Endothelial cell of umbilical vein (primary cell): ENCODE results near the gene CARD19. TPM values are rescaled to one million over a fixed set of nuclear protein-coding genes. Genes with fewer than 3 reads are reported as not detected.

ENCODE experiments used
- BruUV-seq: library from RNA; stranded (reverse); fragments of 400-500 nt; replicated peaks from 2 replicates; lab custom pipeline; 2021; lab: Mats Ljungman, UMichigan
- CTCF ChIA-PET: fragments of 300-600, 350-600 bp; sonication (Branson Sonifier 250); formaldehyde crosslinking; loops from one replicate; lab custom pipeline; 2021; ENCODE audit warnings: antibody characterized with exemption, inconsistent platforms; lab: Charles Lee
- POLR2A ChIA-PET: fragments of 300-600, 350-600 bp; sonication (Branson Sonifier 250); formaldehyde crosslinking; loops from one replicate; lab custom pipeline; 2021; ENCODE audit warnings: antibody characterized with exemption, inconsistent platforms; lab: Charles Lee
- DNase-seq: peaks from one replicate; pipeline ENCODE4 v3.0.0-alpha.2; 2011; ENCODE audit warnings: low read depth, low spot score
- FAIRE-seq: peaks from 2 replicates; lab custom pipeline; 2011; peaks lifted over from hg19 to GRCh38; lab: Jason Lieb, UNC
- H2AFZ ChIP-seq: 2 replicates; pipeline ENCODE4 v1.6.0; 2012; ENCODE audit warnings: low read depth, low read length, control low read depth, inconsistent platforms
- H3K27ac ChIP-seq: 2 replicates; pipeline ENCODE4 v1.5.1; 2011; ENCODE audit warnings: low read depth, mild to moderate bottlenecking, control low read depth, low read length, moderate library complexity; ENCODE audit not compliant: insufficient read depth
- H3K27me3 ChIP-seq, 2 experiments: 2 replicates each; pipeline versions ENCODE4 v1.6.0 to v1.6.1; 2011; ENCODE audit warnings: low read length in 2 of 2, mixed read lengths in 1 of 2; ENCODE audit not compliant: control insufficient read depth in 2 of 2, insufficient read depth in 2 of 2
- H3K36me3 ChIP-seq, 2 experiments: 2 replicates in 1 of 2; 3 replicates in 1 of 2; pipeline ENCODE4 v1.5.1; 2011; ENCODE audit warnings: low read length in 2 of 2, mild to moderate bottlenecking in 1 of 2, moderate library complexity in 1 of 2; ENCODE audit not compliant: control insufficient read depth in 2 of 2, insufficient read depth in 2 of 2; ENCODE audit errors: extremely low read depth in 1 of 2
- H3K4me1 ChIP-seq: 3 replicates; pipeline ENCODE4 v1.5.1; 2011; ENCODE audit warnings: mild to moderate bottlenecking, low read length; ENCODE audit not compliant: control insufficient read depth, insufficient read depth; ENCODE audit errors: extremely low read depth
- H3K4me2 ChIP-seq: 2 replicates; pipeline ENCODE4 v1.6.1; 2011; ENCODE audit warnings: low read length, control low read depth, mixed read lengths; ENCODE audit not compliant: insufficient read depth
- H3K4me3 ChIP-seq, 3 experiments: fragments of 200-600 bp in 1 of 3; sonication (generic), shearing (Covaris generic) in 1 of 3; replicated peaks in 1 of 3; 2 replicates each; pipeline ENCODE4 v1.5.1; 2011 to 2016; ENCODE audit warnings: control low read depth in 3 of 3, low read length in 3 of 3, mild to moderate bottlenecking in 2 of 3, inconsistent platforms in 1 of 3, low read depth in 1 of 3, moderate library complexity in 1 of 3; ENCODE audit not compliant: insufficient read depth in 1 of 3
- H3K79me2 ChIP-seq: 2 replicates; pipeline ENCODE4 v1.6.0; 2012; ENCODE audit warnings: low read length, inconsistent platforms; ENCODE audit not compliant: control insufficient read depth, insufficient read depth
- H3K9ac ChIP-seq: replicated peaks from 2 replicates; pipeline ENCODE3; 2011; ENCODE audit warnings: low read length, control low read depth; ENCODE audit not compliant: insufficient read depth; ENCODE audit errors: extremely low read depth
- H3K9me1 ChIP-seq: replicated peaks from 3 replicates; pipeline ENCODE4 v1.6.0; 2011; ENCODE audit warnings: mild to moderate bottlenecking, low read length; ENCODE audit not compliant: control insufficient read depth, insufficient read depth; ENCODE audit errors: extremely low read depth
- H3K9me3 ChIP-seq: replicated peaks from 2 replicates; pipeline ENCODE4 v1.5.1; 2012; ENCODE audit warnings: low read length, inconsistent platforms; ENCODE audit not compliant: control insufficient read depth, insufficient read depth
- H4K20me1 ChIP-seq: replicated peaks from 2 replicates; pipeline ENCODE3; 2011; ENCODE audit warnings: mild to moderate bottlenecking, low read length; ENCODE audit not compliant: control insufficient read depth, insufficient read depth; ENCODE audit errors: extremely low read depth
- EZH2 ChIP-seq: IDR thresholded peaks from 2 replicates; pipeline ENCODE4 v1.6.1; 2012; ENCODE audit warnings: borderline replicate concordance, low read depth, mild to moderate bottlenecking, moderate library complexity, low read length, inconsistent platforms; ENCODE audit not compliant: severe bottlenecking
- FOS ChIP-seq: IDR thresholded peaks from 2 replicates; pipeline ENCODE4 v1.6.1; 2011; ENCODE audit warnings: mild to moderate bottlenecking, low read length, moderate library complexity, borderline replicate concordance; ENCODE audit not compliant: insufficient read depth
- GATA2 ChIP-seq: IDR thresholded peaks from 2 replicates; pipeline ENCODE4 v1.7.0; 2011; ENCODE audit warnings: low read depth, mild to moderate bottlenecking, moderate library complexity, mixed read lengths, low read length; ENCODE audit not compliant: insufficient read length, insufficient read depth
- JUN ChIP-seq: IDR thresholded peaks from 2 replicates; pipeline ENCODE4 v1.6.1; 2011; ENCODE audit warnings: borderline replicate concordance, low read depth; ENCODE audit not compliant: insufficient read length, insufficient read depth
- MYC ChIP-seq: IDR thresholded peaks from one replicate; pipeline ENCODE4 v1.6.1; 2011; ENCODE audit warnings: mild to moderate bottlenecking, low read depth, low read length
- POLR2A ChIP-seq: IDR thresholded peaks from 2 replicates; pipeline ENCODE4 v1.6.1; 2012; ENCODE audit warnings: low read depth, mild to moderate bottlenecking, control low read depth, low read length
- POLR2AphosphoS5 ChIP-seq: IDR thresholded peaks from 2 replicates; pipeline ENCODE4 v1.6.1; 2012; ENCODE audit warnings: low read depth, mild to moderate bottlenecking, control low read depth, low read length, moderate library complexity; ENCODE audit not compliant: insufficient read depth
- dilution Hi-C: fragments of 300-500 bp; cut with MboI; formaldehyde crosslinking; loops from one replicate; pipeline ENCODE4 v1.15.0; 2019; ENCODE audit warnings: low sequenced_read_pairs; ENCODE audit not compliant: extremely low pct_ligation_motif_present
- intact Hi-C: fragments of 100-400 bp; cut with micrococcal nuclease; formaldehyde crosslinking; loops from one replicate; pipeline ENCODE4 v1.10.0; 2022
- polyA plus RNA-seq, 4 experiments: library from polyadenylated mRNA; depleted of rRNA in 3 of 4; stranded (reverse) in 3 of 4; unstranded in 1 of 4; fragments of >200 nt; gene quantifications; 2 replicates each; pipeline versions ENCODE4 v1.2.1 to v1.2.3, GENCODE V29; 2011 to 2012; ENCODE audit warnings: missing spikeins in 1 of 4
- total RNA-seq: library from RNA; stranded (reverse); gene quantifications from 2 replicates; pipeline ENCODE4 v1.2.3, GENCODE V29; 2021
- TF ChIP-seq, protein P1 (sequence below), 2 donors: IDR thresholded peaks; 1 replicate in 1 of 2; 2 replicates in 1 of 2; pipeline ENCODE4 v1.5.1; 2011; ENCODE audit warnings: low read length in 2 of 2, mild to moderate bottlenecking in 2 of 2, moderate library complexity in 2 of 2, control low read depth in 1 of 2, inconsistent platforms in 1 of 2, low read depth in 1 of 2; ENCODE audit not compliant: insufficient read depth in 1 of 2; ENCODE audit errors: extremely low read depth in 1 of 2
- TF ChIP-seq, protein P2 (sequence below): IDR thresholded peaks from 2 replicates; pipeline ENCODE4 v1.6.1; 2011; ENCODE audit not compliant: insufficient read depth, insufficient read length

The CARD19 gene
- total and polyA plus RNA-seq, 2 donors (not counting 3 experiments of a cell fraction or from before 2014, with no cell fraction given), result 45.7 to 148 TPM

DNA sequence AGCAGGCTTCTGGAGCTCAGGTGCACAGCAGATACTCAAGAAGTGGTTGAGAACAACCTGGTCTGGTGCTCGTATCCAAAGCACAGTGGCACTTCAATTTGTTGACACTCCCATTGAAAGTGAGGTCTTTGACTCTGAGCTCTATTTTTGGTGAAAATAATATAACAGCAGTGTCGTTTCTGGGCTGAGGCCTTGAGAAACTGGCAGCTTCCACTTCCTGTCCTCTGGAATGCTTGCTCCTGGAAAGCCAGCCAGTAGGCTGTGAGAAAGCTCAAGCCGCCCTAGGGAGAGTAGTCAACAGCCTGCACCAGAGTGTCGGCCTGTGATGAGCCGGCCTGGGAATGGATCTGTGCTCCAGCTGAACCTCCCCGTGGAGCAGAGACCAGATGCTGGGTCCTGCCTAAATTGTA is 44.3 kb upstream of the CARD19 start:
- H2AFZ ChIP-seq, result no peak overlapping the region
- H3K36me3 ChIP-seq, result no peaks in the 10 kb centered on the region
- H3K27ac ChIP-seq, result no peak overlapping the region
- no peak overlapping the region for H3K9ac ChIP-seq
- dilution Hi-C loops, result no loop called here
- H3K9me3 ChIP-seq, result no peaks in the 10 kb centered on the region
- no peaks in the 10 kb centered on the region for H4K20me1 ChIP-seq
- ChIA-PET CTCF (interaction anchor here (0.8 to 1.2 kb wide), 2 partner anchors 15 to 91 kb away, joined by 3 read pairs; no protein-coding TSS in a partner anchor), POLR2A (no interaction called here)
- no peak for DNase-seq
- no peak overlapping the region for H3K4me3 ChIP-seq
- H3K79me2 ChIP-seq, result no peaks in the 10 kb centered on the region
- no peaks in the 10 kb centered on the region for H3K27me3 ChIP-seq
- BruUV-seq, result no TSS peak
- H3K4me1 ChIP-seq, result no peaks in the 10 kb centered on the region
- no peak overlapping the region for H3K4me2 ChIP-seq
- no peak for FAIRE-seq
- no peaks in the 10 kb centered on the region for H3K9me1 ChIP-seq
- TF ChIP-seq GATA2 (no peak), FOS (no peak), POLR2A (no peak), POLR2AphosphoS5 (no peak), EZH2 (no peak), JUN (no peak), MYC (no peak)
- TF ChIP-seq, protein P1, sequence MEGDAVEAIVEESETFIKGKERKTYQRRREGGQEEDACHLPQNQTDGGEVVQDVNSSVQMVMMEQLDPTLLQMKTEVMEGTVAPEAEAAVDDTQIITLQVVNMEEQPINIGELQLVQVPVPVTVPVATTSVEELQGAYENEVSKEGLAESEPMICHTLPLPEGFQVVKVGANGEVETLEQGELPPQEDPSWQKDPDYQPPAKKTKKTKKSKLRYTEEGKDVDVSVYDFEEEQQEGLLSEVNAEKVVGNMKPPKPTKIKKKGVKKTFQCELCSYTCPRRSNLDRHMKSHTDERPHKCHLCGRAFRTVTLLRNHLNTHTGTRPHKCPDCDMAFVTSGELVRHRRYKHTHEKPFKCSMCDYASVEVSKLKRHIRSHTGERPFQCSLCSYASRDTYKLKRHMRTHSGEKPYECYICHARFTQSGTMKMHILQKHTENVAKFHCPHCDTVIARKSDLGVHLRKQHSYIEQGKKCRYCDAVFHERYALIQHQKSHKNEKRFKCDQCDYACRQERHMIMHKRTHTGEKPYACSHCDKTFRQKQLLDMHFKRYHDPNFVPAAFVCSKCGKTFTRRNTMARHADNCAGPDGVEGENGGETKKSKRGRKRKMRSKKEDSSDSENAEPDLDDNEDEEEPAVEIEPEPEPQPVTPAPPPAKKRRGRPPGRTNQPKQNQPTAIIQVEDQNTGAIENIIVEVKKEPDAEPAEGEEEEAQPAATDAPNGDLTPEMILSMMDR (IDR thresholded peaks at IDR 0.05; ENCODE audit: extremely low read depth in 1 of 2, insufficient read depth in 1 of 2, low read depth in 1 of 2, low read length in 2 of 2), result no peak
- TF ChIP-seq, protein P2, sequence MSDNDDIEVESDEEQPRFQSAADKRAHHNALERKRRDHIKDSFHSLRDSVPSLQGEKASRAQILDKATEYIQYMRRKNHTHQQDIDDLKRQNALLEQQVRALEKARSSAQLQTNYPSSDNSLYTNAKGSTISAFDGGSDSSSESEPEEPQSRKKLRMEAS, result no peak
- intact Hi-C loops, result no loop called here
